Measurements from ENCODE around the gene LRRC14B.

Gene LRRC14B

GRCh38 chr5:157126-157715, 34.1 kb upstream of the LRRC14B start:
- Histone ChIP-seq H4K5ac (ENCODE audit: low read length) (no peak overlapping the region), H3K4ac (ENCODE audit: low read depth, low read length) (no peak overlapping the region), H3K56ac (ENCODE audit: low read length) (no peak overlapping the region), H3K18ac (ENCODE audit: low read length) (no peak overlapping the region), H2BK120ac (ENCODE audit: low read depth, low read length) (no peak overlapping the region), H2BK5ac (ENCODE audit: low read length) (no peak overlapping the region), H3K27me3 (ENCODE audit: insufficient read depth, low read length, poor library complexity) (no peaks in the 10 kb centered on the region), H3K4me1 (ENCODE audit: control insufficient read depth, low read depth, low read length) (no peaks in the 10 kb centered on the region), H3K4me3 (ENCODE audit: low read length) (no peak overlapping the region), H2BK15ac (replicated peaks; ENCODE audit: low read depth) (no peak overlapping the region), H3K79me1 (ENCODE audit: low read length) (no peaks in the 10 kb centered on the region), H4K8ac (ENCODE audit: low read depth, low read length) (no peak overlapping the region), H3K23ac (ENCODE audit: low read length) (no peak overlapping the region), H3K36me3 (ENCODE audit: control insufficient read depth, insufficient read depth, low read length) (peaks cover 19% of the 10 kb centered on the region), H3K4me2 (ENCODE audit: low read length) (no peak overlapping the region), H3K79me2 (ENCODE audit: control insufficient read depth, insufficient read depth, low read length) (no peaks in the 10 kb centered on the region), H3K9ac (ENCODE audit: low read length) (no peak overlapping the region), H2AK5ac (ENCODE audit: low read length) (no peak overlapping the region), H3K27ac (ENCODE audit: low read depth, low read length) (no peak overlapping the region)
- no peak for DNase-seq
- WGBS (ENCODE audit: extremely low coverage, insufficient coverage, low lambda C conversion rate) = no CpG with 5 or more reads among the region's 12 CpGs

DNA sequence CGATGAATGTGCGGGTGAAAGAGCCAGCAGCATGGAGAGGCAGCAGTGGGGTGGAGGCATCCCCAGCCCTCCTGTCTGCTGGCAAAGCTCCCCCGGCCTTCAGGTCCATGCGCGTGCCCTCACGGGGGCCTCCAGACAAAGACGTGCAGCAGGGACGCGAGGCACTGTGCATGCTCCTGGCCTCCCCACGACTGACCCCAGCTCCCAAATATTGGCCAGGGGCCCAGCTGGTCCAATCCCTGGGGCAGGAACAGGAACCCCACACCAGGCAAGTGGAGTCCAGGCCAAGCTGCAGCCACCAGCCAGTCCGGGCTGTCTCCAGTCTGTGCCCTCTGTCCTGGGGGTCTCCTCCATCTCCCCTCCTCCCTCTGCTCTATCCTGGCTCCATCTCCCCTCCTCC, 33.5 kb upstream of the LRRC14B start:
- Histone ChIP-seq H3K4me3 (ENCODE audit: low read length) (no peak overlapping the region), H3K56ac (ENCODE audit: low read length) (no peak overlapping the region), H2BK15ac (replicated peaks; ENCODE audit: low read depth) (no peak overlapping the region), H3K18ac (ENCODE audit: low read length) (no peak overlapping the region), H3K4ac (ENCODE audit: low read depth, low read length) (no peak overlapping the region), H4K8ac (ENCODE audit: low read depth, low read length) (no peak overlapping the region), H2BK120ac (ENCODE audit: low read depth, low read length) (no peak overlapping the region), H2AK5ac (ENCODE audit: low read length) (no peak overlapping the region), H2BK5ac (ENCODE audit: low read length) (no peak overlapping the region), H3K27ac (ENCODE audit: low read depth, low read length) (no peak overlapping the region), H4K5ac (ENCODE audit: low read length) (no peak overlapping the region), H3K23ac (ENCODE audit: low read length) (no peak overlapping the region), H3K79me2 (ENCODE audit: control insufficient read depth, insufficient read depth, low read length) (no peaks in the 10 kb centered on the region), H3K36me3 (ENCODE audit: control insufficient read depth, insufficient read depth, low read length) (peaks cover 19% of the 10 kb centered on the region), H3K79me1 (ENCODE audit: low read length) (no peaks in the 10 kb centered on the region), H3K4me2 (ENCODE audit: low read length) (no peak overlapping the region), H3K9ac (ENCODE audit: low read length) (no peak overlapping the region), H3K27me3 (ENCODE audit: insufficient read depth, low read length, poor library complexity) (no peaks in the 10 kb centered on the region), H3K4me1 (ENCODE audit: control insufficient read depth, low read depth, low read length) (no peaks in the 10 kb centered on the region)
- no peak for DNase-seq
- WGBS (ENCODE audit: extremely low coverage, insufficient coverage, low lambda C conversion rate) = no CpG with 5 or more reads among the region's 11 CpGs

GRCh38 chr5:158807-159447, 32.4 kb upstream of the LRRC14B start:
- Histone ChIP-seq H3K56ac (ENCODE audit: low read length) (no peak overlapping the region), H4K5ac (ENCODE audit: low read length) (no peak overlapping the region), H3K4ac (ENCODE audit: low read depth, low read length) (no peak overlapping the region), H4K8ac (ENCODE audit: low read depth, low read length) (no peak overlapping the region), H3K4me3 (ENCODE audit: low read length) (no peak overlapping the region), H2BK15ac (replicated peaks; ENCODE audit: low read depth) (no peak overlapping the region), H2AK5ac (ENCODE audit: low read length) (no peak overlapping the region), H3K27me3 (ENCODE audit: insufficient read depth, low read length, poor library complexity) (no peaks in the 10 kb centered on the region), H3K9ac (ENCODE audit: low read length) (no peak overlapping the region), H3K4me2 (ENCODE audit: low read length) (no peak overlapping the region), H3K23ac (ENCODE audit: low read length) (no peak overlapping the region), H3K36me3 (ENCODE audit: control insufficient read depth, insufficient read depth, low read length) (peaks cover 19% of the 10 kb centered on the region), H3K79me2 (ENCODE audit: control insufficient read depth, insufficient read depth, low read length) (no peaks in the 10 kb centered on the region), H2BK120ac (ENCODE audit: low read depth, low read length) (no peak overlapping the region), H3K79me1 (ENCODE audit: low read length) (no peaks in the 10 kb centered on the region), H3K27ac (ENCODE audit: low read depth, low read length) (no peak overlapping the region), H2BK5ac (ENCODE audit: low read length) (no peak overlapping the region), H3K18ac (ENCODE audit: low read length) (no peak overlapping the region), H3K4me1 (ENCODE audit: control insufficient read depth, low read depth, low read length) (no peaks in the 10 kb centered on the region)
- WGBS (ENCODE audit: extremely low coverage, insufficient coverage, low lambda C conversion rate) = no CpG with 5 or more reads among the region's 17 CpGs
- no peak for DNase-seq

DNA sequence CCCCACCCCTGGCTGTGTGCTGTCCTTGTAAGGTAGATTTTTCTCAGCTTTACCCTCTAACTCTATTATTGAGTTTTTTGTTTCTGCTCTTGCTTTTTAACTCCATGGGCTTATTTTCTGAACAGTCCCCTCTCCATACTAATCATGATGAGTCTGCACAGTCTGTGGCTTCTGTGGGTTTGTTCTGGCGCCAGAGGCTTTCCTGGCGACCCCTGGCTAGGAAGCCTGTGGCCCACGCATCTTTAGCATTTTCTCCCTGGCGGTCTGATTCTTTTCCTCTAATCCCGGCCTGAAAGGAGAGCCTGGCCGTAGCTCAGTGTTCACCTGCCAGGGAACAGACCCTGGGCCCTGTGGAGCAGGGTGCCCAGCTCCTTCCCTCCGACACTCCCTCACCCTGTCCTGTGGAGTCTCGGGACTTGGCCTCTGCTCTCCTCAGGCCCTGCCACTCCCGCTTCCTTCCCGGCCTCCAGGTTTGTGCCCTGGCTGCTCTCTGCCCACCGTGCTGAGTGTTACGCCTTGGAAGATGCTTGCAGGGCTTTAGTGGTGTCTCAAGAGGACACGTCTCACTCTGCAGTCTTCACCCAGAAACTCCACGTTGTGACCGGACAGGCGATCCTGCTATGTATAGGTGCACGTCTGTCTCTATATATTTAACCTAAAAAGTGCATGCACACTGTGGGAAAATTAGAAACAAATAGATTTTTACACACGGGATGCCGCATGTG, 31.7 kb upstream of the LRRC14B start:
- Histone ChIP-seq H3K4me2 (ENCODE audit: low read length) (no peak overlapping the region), H2BK15ac (replicated peaks; ENCODE audit: low read depth) (no peak overlapping the region), H3K79me1 (ENCODE audit: low read length) (no peaks in the 10 kb centered on the region), H2BK120ac (ENCODE audit: low read depth, low read length) (no peak overlapping the region), H4K5ac (ENCODE audit: low read length) (no peak overlapping the region), H2BK5ac (ENCODE audit: low read length) (no peak overlapping the region), H3K18ac (ENCODE audit: low read length) (no peak overlapping the region), H3K4ac (ENCODE audit: low read depth, low read length) (no peak overlapping the region), H3K36me3 (ENCODE audit: control insufficient read depth, insufficient read depth, low read length) (peaks cover 18% of the 10 kb centered on the region), H3K27ac (ENCODE audit: low read depth, low read length) (no peak overlapping the region), H3K56ac (ENCODE audit: low read length) (no peak overlapping the region), H3K4me3 (ENCODE audit: low read length) (no peak overlapping the region), H3K9ac (ENCODE audit: low read length) (no peak overlapping the region), H3K23ac (ENCODE audit: low read length) (no peak overlapping the region), H4K8ac (ENCODE audit: low read depth, low read length) (no peak overlapping the region), H3K27me3 (ENCODE audit: insufficient read depth, low read length, poor library complexity) (no peaks in the 10 kb centered on the region), H3K4me1 (ENCODE audit: control insufficient read depth, low read depth, low read length) (no peaks in the 10 kb centered on the region), H3K79me2 (ENCODE audit: control insufficient read depth, insufficient read depth, low read length) (no peaks in the 10 kb centered on the region), H2AK5ac (ENCODE audit: low read length) (no peak overlapping the region)
- WGBS (ENCODE audit: extremely low coverage, insufficient coverage, low lambda C conversion rate) = no CpG with 5 or more reads among the region's 19 CpGs
- no peak for DNase-seq

DNA sequence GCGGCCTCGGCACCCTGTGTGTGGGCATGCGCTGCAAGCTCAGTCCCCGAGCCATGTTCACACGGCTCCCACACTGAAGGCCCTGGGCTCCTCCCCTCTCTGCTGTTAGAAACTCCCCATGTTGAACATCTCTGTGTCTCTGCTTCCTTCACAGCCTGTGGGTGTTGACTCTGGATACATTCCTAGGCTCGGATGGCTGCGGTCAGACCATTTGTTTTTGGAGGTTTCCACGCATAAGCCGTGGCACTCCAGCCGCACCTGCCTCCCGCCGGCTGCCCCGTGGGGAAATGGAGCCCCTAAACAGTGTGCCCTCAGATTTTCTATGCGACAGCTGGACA, 31.2 kb upstream of the LRRC14B start:
- no peak overlapping the region for H4K5ac ChIP-seq (ENCODE audit: low read length)
- H3K79me1 ChIP-seq (ENCODE audit: low read length) = no peaks in the 10 kb centered on the region
- no CpG with 5 or more reads among the region's 14 CpGs for WGBS (ENCODE audit: extremely low coverage, insufficient coverage, low lambda C conversion rate)
- no peak overlapping the region for H3K4me3 ChIP-seq (ENCODE audit: low read length)
- H3K27me3 ChIP-seq (ENCODE audit: insufficient read depth, low read length, poor library complexity) = no peaks in the 10 kb centered on the region
- no peaks in the 10 kb centered on the region for H3K4me1 ChIP-seq (ENCODE audit: control insufficient read depth, low read depth, low read length)
- H3K36me3 ChIP-seq (ENCODE audit: control insufficient read depth, insufficient read depth, low read length) = peaks cover 12% of the 10 kb centered on the region
- H3K56ac ChIP-seq (ENCODE audit: low read length) = no peak overlapping the region
- H3K9ac ChIP-seq (ENCODE audit: low read length) = no peak overlapping the region
- no peak for DNase-seq
- H2BK15ac ChIP-seq (replicated peaks; ENCODE audit: low read depth) = no peak overlapping the region
- no peaks in the 10 kb centered on the region for H3K79me2 ChIP-seq (ENCODE audit: control insufficient read depth, insufficient read depth, low read length)
- H2BK5ac ChIP-seq (ENCODE audit: low read length) = no peak overlapping the region
- H3K27ac ChIP-seq (ENCODE audit: low read depth, low read length) = no peak overlapping the region
- no peak overlapping the region for H2AK5ac ChIP-seq (ENCODE audit: low read length)
- H3K23ac ChIP-seq (ENCODE audit: low read length) = no peak overlapping the region
- H2BK120ac ChIP-seq (ENCODE audit: low read depth, low read length) = no peak overlapping the region
- no peak overlapping the region for H3K4ac ChIP-seq (ENCODE audit: low read depth, low read length)
- H3K4me2 ChIP-seq (ENCODE audit: low read length) = no peak overlapping the region
- H3K18ac ChIP-seq (ENCODE audit: low read length) = no peak overlapping the region
- H4K8ac ChIP-seq (ENCODE audit: low read depth, low read length) = no peak overlapping the region

All from mesendoderm (in vitro differentiated cells).